Measurements from ENCODE around the gene SCFD1.
"Not testable (repeated sequence)": the region's sequence is repeated elsewhere in the genome, so short reads cannot be mapped to it uniquely, and the experiment has no call there.

Gene SCFD1

DNA sequence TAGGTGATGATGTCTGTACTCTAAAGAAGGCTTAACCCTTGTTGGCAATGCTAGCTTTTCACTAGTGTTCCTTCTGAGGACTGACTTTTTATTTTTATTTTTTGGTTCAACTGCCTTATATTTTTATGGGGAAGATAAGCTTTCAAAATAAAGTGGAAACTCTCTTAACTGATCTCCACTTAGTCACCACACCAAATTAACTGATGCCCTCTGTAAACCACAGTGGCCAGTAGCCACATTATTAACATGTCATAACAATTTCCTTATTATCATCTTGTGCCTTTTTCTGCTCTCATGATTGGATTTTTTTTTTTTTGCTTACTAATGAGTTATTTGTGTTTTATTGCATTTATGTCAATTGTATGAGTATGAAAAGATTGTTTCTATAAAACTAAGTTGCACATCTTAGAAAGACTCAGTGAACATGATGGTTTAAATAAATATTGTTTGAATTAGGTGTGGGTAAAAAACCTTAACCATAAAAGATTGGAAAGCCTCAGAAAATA, 56.9 kb downstream of the SCFD1 start:
- peaks cover 10 to 85% of the 10 kb centered on the region in 2 experiments for H3K36me3 ChIP-seq (ENCODE audit: control insufficient read depth in 1 of 2, insufficient read depth in 2 of 2, low read depth in 1 of 2, low read length in 2 of 2)
- H3K18ac ChIP-seq (ENCODE audit: low read depth in 1 of 2, low read length in 2 of 2): no peak overlapping the region
- no peak overlapping the region for H3K4me2 ChIP-seq (ENCODE audit: low read length, poor library complexity, severe bottlenecking)
- H4K8ac ChIP-seq (ENCODE audit: low read length): no peak overlapping the region
- H3K4me3 ChIP-seq (ENCODE audit: insufficient read depth in 1 of 2, low read depth in 1 of 2, low read length in 2 of 2): no peak overlapping the region
- H3K14ac ChIP-seq (ENCODE audit: low read length in 2 of 2): no peak overlapping the region
- H4K91ac ChIP-seq (ENCODE audit: low read length): no peak overlapping the region
- H2BK12ac ChIP-seq (ENCODE audit: low read length in 2 of 2): no peak overlapping the region
- no peak overlapping the region for H3K27ac ChIP-seq (ENCODE audit: low read length, poor library complexity, severe bottlenecking)
- no peak overlapping the region for H2BK120ac ChIP-seq (ENCODE audit: low read depth, low read length)
- H3K4ac ChIP-seq (ENCODE audit: low read depth in 1 of 2, low read length in 2 of 2): no peak overlapping the region
- H3K79me1 ChIP-seq (replicated peaks; ENCODE audit: low read length, poor library complexity, severe bottlenecking): peaks cover 12% of the 10 kb centered on the region
- no peak overlapping the region for H2AFZ ChIP-seq (ENCODE audit: low read depth, low read length)
- no peak for DNase-seq
- no peaks in the 10 kb centered on the region for H3K9me3 ChIP-seq (ENCODE audit: control insufficient read depth, low read length)
- H2BK5ac ChIP-seq (ENCODE audit: low read depth, low read length, poor library complexity, severe bottlenecking): no peak overlapping the region
- H3K9ac ChIP-seq (ENCODE audit: low read length): no peak overlapping the region
- H3K4me1 ChIP-seq (ENCODE audit: control insufficient read depth, insufficient read depth, low read depth, low read length): no peaks in the 10 kb centered on the region
- no peak overlapping the region for H3K23ac ChIP-seq (ENCODE audit: low read length in 2 of 2)
- no peak overlapping the region for H2AK5ac ChIP-seq (ENCODE audit: low read length, severe bottlenecking)
- no peak overlapping the region for H2BK15ac ChIP-seq (ENCODE audit: low read depth, poor library complexity, severe bottlenecking)
- H3K27me3 ChIP-seq (ENCODE audit: control insufficient read depth in 1 of 2, insufficient read depth in 1 of 2, low read length in 2 of 2): no peaks in the 10 kb centered on the region

GRCh38 chr14:30680036-30680435, 57.9 kb downstream of the SCFD1 start:
- Histone ChIP-seq H3K9ac (ENCODE audit: low read length) (no peak overlapping the region), H3K18ac (ENCODE audit: low read depth in 1 of 2, low read length in 2 of 2) (no peak overlapping the region), H3K9me3 (ENCODE audit: control insufficient read depth, low read length) (no peaks in the 10 kb centered on the region), H2BK12ac (ENCODE audit: low read length in 2 of 2) (no peak overlapping the region), H3K4me3 (ENCODE audit: insufficient read depth in 1 of 2, low read depth in 1 of 2, low read length in 2 of 2) (no peak overlapping the region), H3K79me1 (replicated peaks; ENCODE audit: low read length, poor library complexity, severe bottlenecking) (peaks cover 15% of the 10 kb centered on the region), H2BK120ac (ENCODE audit: low read depth, low read length) (no peak overlapping the region), H2AK5ac (ENCODE audit: low read length, severe bottlenecking) (no peak overlapping the region), H2BK15ac (ENCODE audit: low read depth, poor library complexity, severe bottlenecking) (no peak overlapping the region), H3K23ac (ENCODE audit: low read length in 2 of 2) (no peak overlapping the region), H3K4me2 (ENCODE audit: low read length, poor library complexity, severe bottlenecking) (no peak overlapping the region), H3K4ac (ENCODE audit: low read depth in 1 of 2, low read length in 2 of 2) (no peak overlapping the region), H3K4me1 (ENCODE audit: control insufficient read depth, insufficient read depth, low read depth, low read length) (no peaks in the 10 kb centered on the region), H3K36me3 (ENCODE audit: control insufficient read depth in 1 of 2, insufficient read depth in 2 of 2, low read depth in 1 of 2, low read length in 2 of 2) (peaks cover 10 to 82% of the 10 kb centered on the region in 2 experiments), H4K91ac (ENCODE audit: low read length) (no peak overlapping the region), H2BK5ac (ENCODE audit: low read depth, low read length, poor library complexity, severe bottlenecking) (no peak overlapping the region), H3K27me3 (ENCODE audit: control insufficient read depth in 1 of 2, insufficient read depth in 1 of 2, low read length in 2 of 2) (no peaks in the 10 kb centered on the region), H3K14ac (ENCODE audit: low read length in 2 of 2) (no peak overlapping the region), H4K8ac (ENCODE audit: low read length) (no peak overlapping the region), H2AFZ (ENCODE audit: low read depth, low read length) (no peak overlapping the region), H3K27ac (ENCODE audit: low read length, poor library complexity, severe bottlenecking) (no peak overlapping the region)
- no peak for DNase-seq

- not testable (repeated sequence) for H3K9me3 ChIP-seq (ENCODE audit: control insufficient read depth, low read length); H2BK12ac ChIP-seq (ENCODE audit: low read length in 2 of 2); H3K14ac ChIP-seq (ENCODE audit: low read length in 2 of 2); H2BK5ac ChIP-seq (ENCODE audit: low read depth, low read length, poor library complexity, severe bottlenecking); H2BK15ac ChIP-seq (ENCODE audit: low read depth, poor library complexity, severe bottlenecking); H3K23ac ChIP-seq (ENCODE audit: low read length in 2 of 2); H3K4me1 ChIP-seq (ENCODE audit: control insufficient read depth, insufficient read depth, low read depth, low read length); H4K91ac ChIP-seq (ENCODE audit: low read length); H2AK5ac ChIP-seq (ENCODE audit: low read length, severe bottlenecking); H3K4me2 ChIP-seq (ENCODE audit: low read length, poor library complexity, severe bottlenecking); H3K27me3 ChIP-seq (ENCODE audit: control insufficient read depth in 1 of 2, insufficient read depth in 1 of 2, low read length in 2 of 2); H3K4me3 ChIP-seq (ENCODE audit: insufficient read depth in 1 of 2, low read depth in 1 of 2, low read length in 2 of 2); H2AFZ ChIP-seq (ENCODE audit: low read depth, low read length); H3K9ac ChIP-seq (ENCODE audit: low read length); H4K8ac ChIP-seq (ENCODE audit: low read length); H3K4ac ChIP-seq (ENCODE audit: low read depth in 1 of 2, low read length in 2 of 2); H2BK120ac ChIP-seq (ENCODE audit: low read depth, low read length); DNase-seq; H3K27ac ChIP-seq (ENCODE audit: low read length, poor library complexity, severe bottlenecking); H3K18ac ChIP-seq (ENCODE audit: low read depth in 1 of 2, low read length in 2 of 2)
- peaks cover 15% of the 10 kb centered on the region for H3K79me1 ChIP-seq (replicated peaks; ENCODE audit: low read length, poor library complexity, severe bottlenecking)
- H3K36me3 ChIP-seq (ENCODE audit: control insufficient read depth in 1 of 2, insufficient read depth in 2 of 2, low read depth in 1 of 2, low read length in 2 of 2): peaks cover 10 to 75% of the 10 kb centered on the region in 2 experiments
- WGBS: 98% methylated on average over 5 of the region's 5 CpGs
Observed at GRCh38 chr14:30680776-30681175, 58.7 kb downstream of the SCFD1 start.

DNA sequence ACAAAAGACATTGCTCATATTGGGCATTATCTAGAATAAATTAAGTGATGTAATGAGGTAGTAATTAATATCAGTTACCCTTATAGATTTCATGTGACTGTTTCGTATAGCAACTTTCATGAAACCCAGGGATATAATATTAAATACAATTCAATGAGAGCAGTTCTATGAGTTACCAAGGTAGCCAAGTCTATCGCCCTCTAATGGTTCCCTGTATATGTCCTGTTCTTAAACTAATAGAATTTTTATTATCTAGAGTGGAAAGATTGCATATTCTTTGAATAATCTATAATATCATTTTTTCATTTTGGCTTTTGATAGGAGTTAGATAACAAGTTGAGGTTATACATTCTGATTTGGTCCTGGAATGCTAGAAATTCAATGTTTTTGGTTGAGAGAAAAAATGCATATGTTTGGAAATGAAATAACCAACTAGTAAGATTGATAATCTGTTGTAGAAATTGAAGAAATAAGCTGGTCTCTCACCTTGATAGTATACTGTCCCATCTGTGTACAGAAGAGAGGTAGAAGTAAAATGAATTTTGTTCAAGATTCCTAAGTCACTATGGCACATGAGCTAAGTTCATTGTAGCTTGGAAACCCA, 59.7 kb downstream of the SCFD1 start:
- Histone ChIP-seq H3K9ac (ENCODE audit: low read length) (no peak overlapping the region), H3K4me1 (ENCODE audit: control insufficient read depth, insufficient read depth, low read depth, low read length) (no peaks in the 10 kb centered on the region), H3K18ac (ENCODE audit: low read depth in 1 of 2, low read length in 2 of 2) (no peak overlapping the region), H3K27ac (ENCODE audit: low read length, poor library complexity, severe bottlenecking) (no peak overlapping the region), H2AFZ (ENCODE audit: low read depth, low read length) (no peak overlapping the region), H4K8ac (ENCODE audit: low read length) (no peak overlapping the region), H2BK5ac (ENCODE audit: low read depth, low read length, poor library complexity, severe bottlenecking) (no peak overlapping the region), H3K4me3 (ENCODE audit: insufficient read depth in 1 of 2, low read depth in 1 of 2, low read length in 2 of 2) (no peak overlapping the region), H3K36me3 (ENCODE audit: control insufficient read depth in 1 of 2, insufficient read depth in 2 of 2, low read depth in 1 of 2, low read length in 2 of 2) (peaks cover 10 to 64% of the 10 kb centered on the region in 2 experiments), H3K79me1 (replicated peaks; ENCODE audit: low read length, poor library complexity, severe bottlenecking) (peaks cover 13% of the 10 kb centered on the region), H3K14ac (ENCODE audit: low read length in 2 of 2) (no peak overlapping the region), H4K91ac (ENCODE audit: low read length) (no peak overlapping the region), H2BK120ac (ENCODE audit: low read depth, low read length) (no peak overlapping the region), H3K9me3 (ENCODE audit: control insufficient read depth, low read length) (no peaks in the 10 kb centered on the region), H2BK15ac (ENCODE audit: low read depth, poor library complexity, severe bottlenecking) (no peak overlapping the region), H2AK5ac (ENCODE audit: low read length, severe bottlenecking) (no peak overlapping the region), H3K27me3 (ENCODE audit: control insufficient read depth in 1 of 2, insufficient read depth in 1 of 2, low read length in 2 of 2) (no peaks in the 10 kb centered on the region), H3K23ac (ENCODE audit: low read length in 2 of 2) (no peak overlapping the region), H3K4ac (ENCODE audit: low read depth in 1 of 2, low read length in 2 of 2) (no peak overlapping the region), H3K4me2 (ENCODE audit: low read length, poor library complexity, severe bottlenecking) (no peak overlapping the region), H2BK12ac (ENCODE audit: low read length in 2 of 2) (no peak overlapping the region)
- DNase-seq: peak; percentile 20
- WGBS: no CpG with 5 or more reads among the region's 2 CpGs
